ENCODE measurements around the gene XPNPEP1.

Gene XPNPEP1

GRCh38 chr10:109861081-109861480 is 62.2 kb downstream of the XPNPEP1 start:
- no peak for DNase-seq

DNA sequence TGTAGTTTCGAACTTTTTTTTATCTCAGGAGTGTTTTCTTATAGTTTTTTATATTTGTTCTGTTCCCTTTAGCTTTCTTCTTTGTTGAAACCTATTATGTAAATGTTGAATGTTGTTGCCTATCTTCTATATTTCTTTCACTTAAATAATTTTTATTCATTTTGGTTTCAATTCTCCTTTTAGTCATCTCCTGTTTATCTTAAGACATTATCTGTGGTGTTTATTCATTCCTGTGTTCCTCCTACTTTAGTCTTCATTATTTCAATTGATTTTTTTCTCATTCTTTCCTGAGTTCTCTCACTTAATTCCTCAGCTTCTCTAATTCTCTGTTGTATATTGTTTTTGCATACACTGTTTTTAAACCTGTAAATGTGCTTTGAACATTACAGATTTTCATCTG is 64.1 kb downstream of the XPNPEP1 start:
- DNase-seq, result no peak

DNA sequence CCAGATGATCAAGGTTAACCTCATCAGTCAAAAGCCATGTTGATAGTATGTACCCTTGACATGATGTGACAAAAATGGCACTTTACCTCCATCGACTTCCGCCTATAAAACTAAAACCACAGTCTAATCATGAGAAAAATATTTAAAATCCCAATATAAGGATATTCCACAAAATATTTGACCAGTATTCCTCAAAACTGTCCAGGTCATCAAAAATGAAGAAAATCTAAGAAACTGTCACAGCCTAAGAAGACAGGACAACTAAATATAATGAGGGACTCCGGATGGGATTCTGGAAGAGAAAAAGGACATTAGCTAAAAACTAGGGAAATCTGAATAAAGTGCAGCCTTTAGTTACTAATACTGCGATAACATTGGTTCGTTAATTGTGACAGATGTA is 67.6 kb downstream of the XPNPEP1 start:
- DNase-seq, result no peak

DNA sequence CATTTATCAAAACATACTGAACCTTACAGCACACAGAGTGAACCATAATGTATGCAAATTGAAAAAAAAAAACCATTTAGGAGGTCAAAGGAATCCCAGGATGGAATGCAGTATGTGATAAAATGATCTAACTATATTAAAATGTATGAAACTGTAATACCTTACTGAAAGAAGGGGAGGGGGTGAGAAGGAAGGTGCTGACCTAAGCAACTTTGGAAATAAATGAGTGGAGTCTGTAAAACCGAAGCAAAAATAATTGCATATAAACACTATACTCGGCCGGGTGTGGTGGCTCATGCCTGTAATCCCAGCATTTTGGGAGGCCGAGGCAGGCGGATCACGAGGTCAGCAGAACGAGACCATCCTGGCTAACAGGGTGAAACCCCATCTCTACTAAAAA is 69.4 kb downstream of the XPNPEP1 start:
- DNase-seq, result no peak

DNA sequence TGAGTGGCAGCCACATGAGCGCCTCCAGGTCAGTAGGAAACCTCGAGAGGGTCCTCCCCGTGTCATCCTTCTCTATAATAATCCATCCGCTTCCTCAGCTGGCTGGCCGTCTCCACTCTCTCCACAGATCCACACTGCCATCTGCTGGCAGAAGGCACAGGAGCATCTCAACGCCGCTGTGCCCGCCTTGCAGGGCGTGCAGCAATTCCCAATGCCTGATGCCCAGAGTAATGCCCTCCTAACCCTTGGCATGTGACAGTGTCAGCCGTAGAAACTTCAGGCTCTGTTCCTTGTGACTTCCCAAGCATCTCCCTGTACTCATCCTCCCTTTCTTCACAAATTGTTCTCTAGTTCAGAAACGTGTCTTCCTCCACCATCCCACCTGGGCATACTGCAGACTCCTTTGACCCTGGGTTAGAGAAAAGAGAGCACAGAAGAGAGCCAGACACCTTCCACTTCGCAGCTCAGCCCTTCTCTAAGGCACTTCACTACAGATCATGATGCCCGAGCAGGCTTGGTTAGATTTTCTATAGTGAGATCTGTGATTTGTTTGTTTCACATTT is 70.8 kb downstream of the XPNPEP1 start:
- DNase-seq, result peak; percentile 60 to 61

- DNase-seq, result no peak
Measured at GRCh38 chr10:109851616-109852474, 71.5 kb downstream of the XPNPEP1 start.

- DNase-seq, result no peak
Measured at GRCh38 chr10:109846832-109847231, 76.5 kb downstream of the XPNPEP1 start.

GRCh38 chr10:109845308-109845707 is 78.0 kb downstream of the XPNPEP1 start:
- DNase-seq, result no peak

GRCh38 chr10:109838592-109839244 is 84.6 kb downstream of the XPNPEP1 start:
- DNase-seq, result no peak

DNA sequence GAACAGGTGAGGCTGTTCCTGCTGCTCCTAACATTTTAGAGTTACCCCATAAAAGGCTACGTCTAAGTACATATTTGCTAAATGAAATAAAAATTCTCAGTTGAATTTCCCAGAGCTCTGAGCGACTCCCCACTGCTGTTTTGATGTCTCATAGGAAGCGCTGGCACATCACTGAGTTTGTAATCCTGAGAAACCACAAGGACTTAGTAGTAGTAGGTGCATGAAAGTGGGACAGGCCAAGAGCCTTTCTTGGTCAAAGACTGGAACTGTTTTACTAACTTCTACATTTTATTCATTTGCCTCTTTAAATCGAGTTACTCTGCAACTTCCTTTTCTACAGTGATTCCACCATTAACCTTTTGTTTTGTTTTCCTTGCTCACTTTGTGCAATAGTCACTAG is 85.9 kb downstream of the XPNPEP1 start:
- DNase-seq, result no peak

GRCh38 chr10:109835257-109835656 is 88.1 kb downstream of the XPNPEP1 start:
- DNase-seq, result no peak

GRCh38 chr10:109831846-109832245 is 91.5 kb downstream of the XPNPEP1 start:
- DNase-seq, result no peak

DNA sequence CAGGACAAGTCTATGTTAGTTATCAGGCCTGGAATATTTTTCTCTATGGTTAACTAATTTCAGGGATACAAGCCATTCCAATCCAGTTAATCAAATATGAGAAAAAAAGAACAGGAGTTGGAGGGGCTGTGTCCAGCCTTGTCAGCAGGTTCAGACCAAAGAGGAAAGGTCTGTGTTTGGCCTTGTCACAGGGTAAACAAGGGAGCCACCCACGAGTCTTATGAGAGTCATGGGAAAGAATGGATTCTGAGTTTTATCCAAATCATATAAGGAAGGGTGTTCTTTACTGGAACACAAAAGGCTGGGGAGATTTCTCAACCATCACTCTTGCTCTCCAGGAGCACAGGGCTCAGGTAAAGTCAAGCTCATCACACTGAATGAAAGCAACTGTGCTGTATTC is 99.1 kb downstream of the XPNPEP1 start:
- no peak for DNase-seq

GRCh38 chr10:109823196-109823595 is 100.1 kb downstream of the XPNPEP1 start:
- DNase-seq, result no peak

- DNase-seq, result no peak
Measured at GRCh38 chr10:109821672-109822071, 101.6 kb downstream of the XPNPEP1 start.

- no peak for DNase-seq
Measured at GRCh38 chr10:109820620-109821405, 102.5 kb downstream of the XPNPEP1 start.

DNA sequence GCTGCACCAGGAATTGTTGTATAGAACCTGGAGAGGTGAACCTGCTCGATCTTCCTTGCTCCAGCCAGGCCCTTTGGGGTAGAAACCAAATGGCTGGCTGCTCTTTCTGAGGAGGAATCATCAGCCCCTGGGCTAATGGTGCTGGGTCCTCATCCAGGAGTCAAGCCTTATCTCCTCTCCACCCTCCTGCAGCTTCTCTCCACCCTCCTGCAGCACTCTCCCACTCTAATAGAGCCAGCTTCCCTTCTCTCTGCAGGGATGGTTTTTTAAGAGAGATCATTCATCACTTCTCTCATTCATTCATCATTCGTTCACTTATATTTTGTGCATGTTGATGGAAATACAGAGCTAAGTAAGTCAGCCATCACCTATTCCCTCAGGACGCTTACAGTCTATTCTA is 103.5 kb downstream of the XPNPEP1 start:
- DNase-seq, result no peak
